Body of pancreas (tissue), 4 donors: Measurements from ENCODE around the gene DCBLD1.

Source experiments
- POLR2A ChIP-seq, 3 donors: fragments of 450-650 bp; IDR thresholded peaks; one replicate each; pipeline ENCODE4 v1.6.1; 2016; ENCODE audit warnings: antibody characterized with exemption in 3 of 3, mild to moderate bottlenecking in 2 of 3
- TF ChIP-seq, protein P1 (sequence below), 7 experiments: fragments of 450-650 bp in 4 of 7; fragments of 200-600 bp in 3 of 7; sonication (generic) in 3 of 7; IDR thresholded peaks; one replicate each; pipeline ENCODE4 v1.5.1; 2016 to 2019; ENCODE audit warnings: antibody characterized with exemption in 7 of 7

DNA sequence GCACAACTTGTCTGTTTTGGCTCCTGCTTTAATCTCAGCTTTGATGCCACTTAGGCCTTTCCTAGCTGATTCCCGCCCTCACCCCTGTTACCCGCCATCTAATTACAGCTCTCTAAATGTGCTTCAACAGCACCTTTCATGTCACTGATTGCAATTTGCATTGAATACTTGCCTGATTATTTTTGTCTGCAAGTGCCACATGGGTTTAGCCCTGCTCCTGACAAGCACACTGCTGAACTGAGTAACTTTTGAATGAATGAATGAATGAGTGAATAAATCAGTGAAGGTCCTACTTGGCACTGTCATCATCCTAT lies 591 bp upstream of the DCBLD1 start:
- TF ChIP-seq, protein P1, sequence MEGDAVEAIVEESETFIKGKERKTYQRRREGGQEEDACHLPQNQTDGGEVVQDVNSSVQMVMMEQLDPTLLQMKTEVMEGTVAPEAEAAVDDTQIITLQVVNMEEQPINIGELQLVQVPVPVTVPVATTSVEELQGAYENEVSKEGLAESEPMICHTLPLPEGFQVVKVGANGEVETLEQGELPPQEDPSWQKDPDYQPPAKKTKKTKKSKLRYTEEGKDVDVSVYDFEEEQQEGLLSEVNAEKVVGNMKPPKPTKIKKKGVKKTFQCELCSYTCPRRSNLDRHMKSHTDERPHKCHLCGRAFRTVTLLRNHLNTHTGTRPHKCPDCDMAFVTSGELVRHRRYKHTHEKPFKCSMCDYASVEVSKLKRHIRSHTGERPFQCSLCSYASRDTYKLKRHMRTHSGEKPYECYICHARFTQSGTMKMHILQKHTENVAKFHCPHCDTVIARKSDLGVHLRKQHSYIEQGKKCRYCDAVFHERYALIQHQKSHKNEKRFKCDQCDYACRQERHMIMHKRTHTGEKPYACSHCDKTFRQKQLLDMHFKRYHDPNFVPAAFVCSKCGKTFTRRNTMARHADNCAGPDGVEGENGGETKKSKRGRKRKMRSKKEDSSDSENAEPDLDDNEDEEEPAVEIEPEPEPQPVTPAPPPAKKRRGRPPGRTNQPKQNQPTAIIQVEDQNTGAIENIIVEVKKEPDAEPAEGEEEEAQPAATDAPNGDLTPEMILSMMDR (IDR thresholded peaks at IDR 0.05): no peak
- TF ChIP-seq POLR2A (IDR thresholded peaks at IDR 0.05): no peak
